Panc1 (cell line): ENCODE results near the gene SLC6A17. TPM values are rescaled to one million over a fixed set of nuclear protein-coding genes. Genes with fewer than 3 reads are reported as not detected.

ENCODE experiments used
- ATAC-seq: fragments of 200-7000 bp; cut with Tn5 transposase; 2 replicates; pipeline ENCODE4 v1.9.1; 2020; ENCODE audit warnings: mild to moderate bottlenecking, moderate library complexity
- BruUV-seq: library from RNA; stranded (reverse); fragments of 400-500 nt; replicated peaks from 2 replicates; lab custom pipeline; 2021; lab: Mats Ljungman, UMichigan
- CTCF ChIA-PET: fragments of 300-600 bp; sonication (Branson Sonifier 250); formaldehyde crosslinking; loops from one replicate; lab custom pipeline; 2022; ENCODE audit warnings: antibody characterized with exemption; lab: Charles Lee
- POLR2A ChIA-PET: fragments of 300-600 bp; sonication (Branson Sonifier 250); formaldehyde crosslinking; loops from one replicate; lab custom pipeline; 2022; ENCODE audit warnings: antibody characterized with exemption; lab: Charles Lee
- DNase-seq: peaks from one replicate; pipeline ENCODE4 v3.0.0-alpha.2; 2010; ENCODE audit warnings: low read depth, low spot score
- H3K27ac ChIP-seq: 2 replicates; pipeline ENCODE4 v1.5.1; 2011; ENCODE audit warnings: mild to moderate bottlenecking, low read length, inconsistent platforms
- H3K27me3 ChIP-seq: fragments of 200-500 bp; sonication (Bioruptor generic); 2 replicates; pipeline ENCODE4 v1.6.0; 2014; ENCODE audit warnings: low read length, inconsistent platforms; ENCODE audit not compliant: control insufficient read depth, insufficient read depth
- H3K36me3 ChIP-seq: fragments of 200-500 bp; sonication (Bioruptor generic); 2 replicates; pipeline ENCODE4 v1.5.1; 2014; ENCODE audit warnings: inconsistent platforms, mild to moderate bottlenecking, low read length, moderate library complexity; ENCODE audit not compliant: control insufficient read depth, insufficient read depth
- H3K4me1 ChIP-seq: 2 replicates; pipeline ENCODE4 v1.5.1; 2011; ENCODE audit warnings: inconsistent platforms, mild to moderate bottlenecking, low read length, moderate library complexity; ENCODE audit not compliant: control insufficient read depth, insufficient read depth
- H3K4me3 ChIP-seq, 2 experiments: 2 replicates each; pipeline ENCODE4 v1.5.1; 2011 to 2012; ENCODE audit warnings: low read depth in 2 of 2, low read length in 2 of 2, mild to moderate bottlenecking in 2 of 2, inconsistent platforms in 1 of 2, moderate library complexity in 1 of 2
- H3K9me3 ChIP-seq: fragments of 200-500 bp; sonication (Bioruptor generic); 2 replicates; pipeline ENCODE4 v1.5.1; 2014; ENCODE audit warnings: low read depth, mild to moderate bottlenecking, inconsistent platforms, low read length, moderate library complexity; ENCODE audit not compliant: control insufficient read depth, insufficient read depth
- POLR2AphosphoS5 ChIP-seq: IDR thresholded peaks from 2 replicates; pipeline ENCODE4 v1.6.1; 2012; ENCODE audit warnings: mild to moderate bottlenecking, low read depth, low read length, moderate library complexity
- SIN3A ChIP-seq: IDR thresholded peaks from 2 replicates; pipeline ENCODE4 v1.6.1; 2012; ENCODE audit warnings: low read depth, mild to moderate bottlenecking, low read length, moderate library complexity, borderline replicate concordance; ENCODE audit not compliant: insufficient read depth
- TCF7L2 ChIP-seq: IDR thresholded peaks from 2 replicates; pipeline ENCODE4 v1.6.1; 2011; ENCODE audit warnings: mild to moderate bottlenecking, low read depth, low read length, inconsistent platforms
- in situ Hi-C: cut with HindIII; loops from 2 replicates; pipeline ENCODE4 v1.10.0; 2016; ENCODE audit warnings: low sequenced_read_pairs, low pct_unique_long_range_greater_than_20kb
- intact Hi-C: fragments of 100-400 bp; cut with micrococcal nuclease; formaldehyde crosslinking; loops from one replicate; pipeline ENCODE4 v1.10.0; 2022; ENCODE audit not compliant: unreplicated experiment
- total RNA-seq: library from RNA; stranded (reverse); gene quantifications from one replicate; pipeline ENCODE4 v1.2.1, GENCODE V29; 2021; ENCODE audit not compliant: unreplicated experiment
- TF ChIP-seq, protein P1 (sequence below), 2 experiments: IDR thresholded peaks; 2 replicates each; pipeline ENCODE4 v1.6.1; 2011 to 2012; ENCODE audit warnings: low read depth in 2 of 2, control low read depth in 1 of 2, low read length in 1 of 2, mild to moderate bottlenecking in 1 of 2, moderate library complexity in 1 of 2; ENCODE audit not compliant: insufficient read depth in 1 of 2
- TF ChIP-seq, protein P2 (sequence below): fragments of 450-650 bp; IDR thresholded peaks from 2 replicates; pipeline ENCODE4 v1.5.1; 2017; ENCODE audit warnings: mild to moderate bottlenecking

Gene SLC6A17
- total RNA-seq, 1 experiment from 2014 or later: 5.7 TPM

DNA sequence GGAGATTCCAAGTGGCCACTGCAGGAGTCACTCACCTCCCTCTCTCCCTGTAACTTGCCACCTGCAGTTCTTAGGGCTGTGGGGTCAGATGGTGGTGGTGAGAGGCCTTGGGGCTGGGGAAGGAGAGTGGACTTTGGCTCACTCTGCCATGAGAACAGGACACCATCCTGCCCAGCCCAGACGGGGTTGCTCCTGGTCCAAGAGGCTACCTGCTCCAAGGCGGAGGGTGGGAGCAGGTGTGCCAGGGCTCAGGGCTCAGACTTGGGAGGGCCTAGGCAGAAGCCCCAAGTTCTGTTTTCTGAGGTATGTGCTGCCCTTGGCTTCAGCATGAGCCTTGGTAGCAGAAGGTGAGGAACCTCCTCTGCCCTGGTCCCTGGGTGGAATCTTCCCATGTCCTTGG, 48.5 kb downstream of the SLC6A17 start:
- BruUV-seq: no TSS peak
- TF ChIP-seq, protein P1, sequence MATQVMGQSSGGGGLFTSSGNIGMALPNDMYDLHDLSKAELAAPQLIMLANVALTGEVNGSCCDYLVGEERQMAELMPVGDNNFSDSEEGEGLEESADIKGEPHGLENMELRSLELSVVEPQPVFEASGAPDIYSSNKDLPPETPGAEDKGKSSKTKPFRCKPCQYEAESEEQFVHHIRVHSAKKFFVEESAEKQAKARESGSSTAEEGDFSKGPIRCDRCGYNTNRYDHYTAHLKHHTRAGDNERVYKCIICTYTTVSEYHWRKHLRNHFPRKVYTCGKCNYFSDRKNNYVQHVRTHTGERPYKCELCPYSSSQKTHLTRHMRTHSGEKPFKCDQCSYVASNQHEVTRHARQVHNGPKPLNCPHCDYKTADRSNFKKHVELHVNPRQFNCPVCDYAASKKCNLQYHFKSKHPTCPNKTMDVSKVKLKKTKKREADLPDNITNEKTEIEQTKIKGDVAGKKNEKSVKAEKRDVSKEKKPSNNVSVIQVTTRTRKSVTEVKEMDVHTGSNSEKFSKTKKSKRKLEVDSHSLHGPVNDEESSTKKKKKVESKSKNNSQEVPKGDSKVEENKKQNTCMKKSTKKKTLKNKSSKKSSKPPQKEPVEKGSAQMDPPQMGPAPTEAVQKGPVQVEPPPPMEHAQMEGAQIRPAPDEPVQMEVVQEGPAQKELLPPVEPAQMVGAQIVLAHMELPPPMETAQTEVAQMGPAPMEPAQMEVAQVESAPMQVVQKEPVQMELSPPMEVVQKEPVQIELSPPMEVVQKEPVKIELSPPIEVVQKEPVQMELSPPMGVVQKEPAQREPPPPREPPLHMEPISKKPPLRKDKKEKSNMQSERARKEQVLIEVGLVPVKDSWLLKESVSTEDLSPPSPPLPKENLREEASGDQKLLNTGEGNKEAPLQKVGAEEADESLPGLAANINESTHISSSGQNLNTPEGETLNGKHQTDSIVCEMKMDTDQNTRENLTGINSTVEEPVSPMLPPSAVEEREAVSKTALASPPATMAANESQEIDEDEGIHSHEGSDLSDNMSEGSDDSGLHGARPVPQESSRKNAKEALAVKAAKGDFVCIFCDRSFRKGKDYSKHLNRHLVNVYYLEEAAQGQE (IDR thresholded peaks at IDR 0.05; ENCODE audit: insufficient read depth in 1 of 2, low read depth in 2 of 2, low read length in 1 of 2): no peak
- TF ChIP-seq TCF7L2 (no peak), SIN3A (no peak), POLR2AphosphoS5 (no peak)
- TF ChIP-seq, protein P2, sequence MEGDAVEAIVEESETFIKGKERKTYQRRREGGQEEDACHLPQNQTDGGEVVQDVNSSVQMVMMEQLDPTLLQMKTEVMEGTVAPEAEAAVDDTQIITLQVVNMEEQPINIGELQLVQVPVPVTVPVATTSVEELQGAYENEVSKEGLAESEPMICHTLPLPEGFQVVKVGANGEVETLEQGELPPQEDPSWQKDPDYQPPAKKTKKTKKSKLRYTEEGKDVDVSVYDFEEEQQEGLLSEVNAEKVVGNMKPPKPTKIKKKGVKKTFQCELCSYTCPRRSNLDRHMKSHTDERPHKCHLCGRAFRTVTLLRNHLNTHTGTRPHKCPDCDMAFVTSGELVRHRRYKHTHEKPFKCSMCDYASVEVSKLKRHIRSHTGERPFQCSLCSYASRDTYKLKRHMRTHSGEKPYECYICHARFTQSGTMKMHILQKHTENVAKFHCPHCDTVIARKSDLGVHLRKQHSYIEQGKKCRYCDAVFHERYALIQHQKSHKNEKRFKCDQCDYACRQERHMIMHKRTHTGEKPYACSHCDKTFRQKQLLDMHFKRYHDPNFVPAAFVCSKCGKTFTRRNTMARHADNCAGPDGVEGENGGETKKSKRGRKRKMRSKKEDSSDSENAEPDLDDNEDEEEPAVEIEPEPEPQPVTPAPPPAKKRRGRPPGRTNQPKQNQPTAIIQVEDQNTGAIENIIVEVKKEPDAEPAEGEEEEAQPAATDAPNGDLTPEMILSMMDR: no peak
- Histone ChIP-seq H3K27ac (no peak overlapping the region), H3K27me3 (no peaks in the 10 kb centered on the region), H3K4me1 (peaks cover 4% of the 10 kb centered on the region; the same call in 1 of the 2 replicates), H3K9me3 (no peaks in the 10 kb centered on the region), H3K4me3 (no peak overlapping the region), H3K36me3 (no peaks in the 10 kb centered on the region)
- POLR2A ChIA-PET: no interaction called here
- ATAC-seq: no peak
- intact Hi-C loops (no loop called here), in situ Hi-C loops (no loop called here)
- no peak for DNase-seq
- CTCF ChIA-PET: no interaction called here

DNA sequence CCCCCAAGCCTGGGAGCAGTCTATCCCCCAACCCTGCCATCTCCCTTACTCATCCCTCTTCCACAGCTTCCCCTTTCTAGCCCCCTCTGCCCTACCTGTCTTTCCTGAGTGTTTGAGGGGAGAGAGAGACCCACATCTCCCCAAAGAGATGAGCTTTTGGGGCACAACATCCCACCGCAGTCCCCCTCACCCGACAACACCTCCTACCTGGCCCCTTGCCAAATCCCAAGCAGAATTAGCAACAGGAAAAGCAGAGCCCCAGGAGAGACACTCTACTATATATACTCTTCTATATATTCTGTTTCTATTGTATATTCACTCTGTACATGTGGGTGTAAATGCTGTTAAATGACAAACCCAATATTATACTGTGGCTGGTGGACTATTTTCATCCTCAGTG, 49.9 kb downstream of the SLC6A17 start:
- POLR2A ChIA-PET: no interaction called here
- no peaks in the 10 kb centered on the region for H3K27me3 ChIP-seq
- CTCF ChIA-PET: interaction anchor here (0.7 kb wide), 2 partner anchors 30 to 368 kb away, joined by 4 read pairs; no protein-coding TSS in a partner anchor
- in situ Hi-C loops (no loop called here), intact Hi-C loops (no loop called here)
- H3K36me3 ChIP-seq: no peaks in the 10 kb centered on the region
- H3K4me3 ChIP-seq: no peak overlapping the region
- no peaks in the 10 kb centered on the region for H3K9me3 ChIP-seq
- no peak overlapping the region for H3K27ac ChIP-seq
- no peak for TF ChIP-seq TCF7L2
- TF ChIP-seq, protein P2: no peak
- no peak for TF ChIP-seq POLR2AphosphoS5
- no peak for TF ChIP-seq SIN3A
- TF ChIP-seq, protein P1 (IDR thresholded peaks at IDR 0.05; ENCODE audit: insufficient read depth in 1 of 2, low read depth in 2 of 2, low read length in 1 of 2): no peak
- peaks cover 4% of the 10 kb centered on the region; the same call in 1 of the 2 replicates for H3K4me1 ChIP-seq
- DNase-seq (no peak), ATAC-seq (no peak)
- no TSS peak for BruUV-seq
